Activated CD4-positive, CD25-positive, alpha-beta regulatory T cell treated with anti-CD3 and anti-CD28 coated beads, Interleukin-2, amount 50 U/mL, for 16 hours (primary cell): Measurements from ENCODE around the gene WDFY2.

Experiments used
- DNase-seq: peaks from one replicate; pipeline ENCODE4 v3.0.0-alpha.2; 2020; ENCODE audit warnings: low read depth, low spot score

The WDFY2 gene

GRCh38 chr13:51814071-51814470, 229.8 kb downstream of the WDFY2 start:
- DNase-seq: no peak

- no peak for DNase-seq
These were observed 230.8 kb downstream of the WDFY2 start for GRCh38 chr13:51814825-51815650.

- DNase-seq: no peak
These were observed 231.6 kb downstream of the WDFY2 start for GRCh38 chr13:51815848-51816247.

GRCh38 chr13:51816604-51817249, 232.5 kb downstream of the WDFY2 start:
- no peak for DNase-seq
